Activated gamma-delta T cell treated with anti-CD3 and anti-CD28 coated beads, Interleukin-2, amount 50 U/mL, for 16 hours (primary cell): Measurements from ENCODE around the gene POLD1.

ENCODE experiments used
- DNase-seq: peaks from one replicate; pipeline ENCODE4 v3.0.0-alpha.2; 2020; ENCODE audit warnings: low read depth

Gene POLD1

GRCh38 chr19:50466706-50467039, 82.5 kb downstream of the POLD1 start:
- DNase-seq, result no peak

- no peak for DNase-seq
Measured at GRCh38 chr19:50467566-50467965, 83.4 kb downstream of the POLD1 start.
